Choroid plexus epithelial cell (primary cell): ENCODE results near the gene MAFG.

Experiments used
- DNase-seq: peaks from one replicate; pipeline ENCODE4 v3.0.0-alpha.2; 2010; ENCODE audit warnings: low read depth
- H3K4me3 ChIP-seq: 2 replicates; pipeline ENCODE4 v1.5.1; 2011; ENCODE audit warnings: low read depth, mild to moderate bottlenecking, control low read depth, low read length, moderate library complexity
- CTCF ChIP-seq: conservative IDR thresholded peaks from 2 replicates; pipeline ENCODE4 v1.5.1; 2011; ENCODE audit warnings: low read depth, mild to moderate bottlenecking, control low read depth, inconsistent platforms, low read length, moderate library complexity

Gene MAFG

GRCh38 chr17:81939881-81940385 is 12.4 kb upstream of the MAFG start:
- no peak overlapping the region for H3K4me3 ChIP-seq
- no peak for TF ChIP-seq CTCF
- no peak for DNase-seq

DNA sequence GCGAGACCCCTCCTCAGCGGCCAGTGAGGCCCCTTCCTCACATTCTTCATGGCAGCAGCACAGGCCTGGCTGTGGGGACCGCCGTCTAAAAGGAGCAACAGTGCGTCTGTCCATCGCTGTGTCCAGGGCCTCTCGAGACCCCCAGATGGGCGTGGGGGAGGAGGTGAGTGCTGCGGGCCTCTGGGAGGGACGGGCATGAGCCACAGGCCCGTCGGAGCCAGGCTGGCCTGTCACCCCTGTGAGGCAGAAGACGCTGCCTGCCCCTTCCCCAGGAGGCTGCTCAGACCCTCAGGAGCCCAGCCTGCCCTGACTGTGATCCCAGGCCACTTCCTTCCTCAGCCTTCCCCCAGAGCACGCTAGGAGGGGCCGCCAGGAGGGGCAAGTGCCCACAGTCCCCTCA is 11.7 kb upstream of the MAFG start:
- DNase-seq: no peak
- no peak overlapping the region for H3K4me3 ChIP-seq
- no peak for TF ChIP-seq CTCF

- no peak for DNase-seq
- no peak for TF ChIP-seq CTCF
- peak overlapping the region; percentile 24 for H3K4me3 ChIP-seq
These were observed 8.2 kb upstream of the MAFG start for GRCh38 chr17:81935709-81936084.

GRCh38 chr17:81934850-81935708 is 7.5 kb upstream of the MAFG start:
- no peak for TF ChIP-seq CTCF
- DNase-seq: no peak
- no peak overlapping the region for H3K4me3 ChIP-seq

DNA sequence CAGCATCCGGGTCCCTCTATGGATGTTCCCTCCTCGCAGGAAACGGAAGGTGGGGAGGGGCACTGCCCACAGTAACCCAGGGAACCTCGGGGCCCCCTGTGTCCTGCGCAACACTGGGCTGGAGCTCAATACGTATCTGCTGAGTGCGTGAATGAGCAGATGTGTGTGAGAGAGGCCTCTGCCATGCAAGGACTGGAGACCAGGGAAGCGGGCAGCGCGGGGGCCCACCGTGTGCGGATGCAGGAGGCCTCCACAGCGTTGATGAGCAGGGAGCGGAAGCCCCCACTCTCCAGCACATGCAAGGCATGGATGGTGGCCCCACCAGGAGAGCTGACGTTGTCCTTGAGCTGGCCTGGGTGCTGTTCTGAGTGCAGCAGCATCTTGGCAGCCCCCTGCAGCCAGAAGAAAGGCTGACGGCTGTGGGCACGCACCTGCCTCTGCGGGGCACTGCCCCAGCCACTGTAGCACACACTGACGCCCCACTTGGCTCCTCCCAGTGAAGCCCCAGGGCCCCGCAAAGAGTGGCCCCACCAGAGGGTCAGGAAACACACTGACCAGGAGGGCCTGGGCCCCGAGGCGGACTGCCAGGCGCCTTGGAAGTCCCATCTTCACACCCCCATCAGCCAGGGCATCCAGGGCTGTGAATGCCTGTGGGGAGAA is 6.7 kb upstream of the MAFG start:
- TF ChIP-seq CTCF: no peak
- no peak overlapping the region for H3K4me3 ChIP-seq
- no peak for DNase-seq

GRCh38 chr17:81933178-81933699 is 5.7 kb upstream of the MAFG start:
- no peak overlapping the region for H3K4me3 ChIP-seq
- TF ChIP-seq CTCF: no peak
- no peak for DNase-seq
